HG03097 (cell line): ENCODE results near the gene KIF20B.
A peak's percentile ranks its signal among the peaks of the same experiment; 100 is the strongest.
"Not testable (repeated sequence)": the region's sequence is repeated elsewhere in the genome, so short reads cannot be mapped to it uniquely, and the experiment has no call there.

Experiments
- ATAC-seq: cut with Tn5 transposase; IDR thresholded peaks from one replicate; pipeline ENCODE4 v1.9.1; 2021; ENCODE audit not compliant: unreplicated experiment, low FRiP score

The KIF20B gene

DNA sequence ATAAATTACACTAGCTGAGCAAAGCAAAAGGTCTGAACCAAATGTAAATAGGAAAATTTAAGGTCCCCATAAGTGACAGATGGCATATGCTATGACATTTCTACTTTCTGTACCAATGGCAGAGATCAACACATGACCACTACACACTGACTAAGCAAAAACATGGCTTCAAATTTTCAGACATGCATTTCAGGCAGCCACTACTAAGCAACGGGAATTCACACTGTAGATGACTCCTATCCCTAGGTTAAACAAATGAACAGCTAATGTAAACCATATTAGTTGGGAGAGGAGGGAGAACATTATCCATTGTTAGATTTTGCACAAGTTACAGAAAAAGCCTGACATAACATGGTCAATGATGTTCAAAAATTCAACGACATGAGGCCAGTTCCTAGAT, 11.4 kb upstream of the KIF20B start:
- ATAC-seq: no peak

DNA sequence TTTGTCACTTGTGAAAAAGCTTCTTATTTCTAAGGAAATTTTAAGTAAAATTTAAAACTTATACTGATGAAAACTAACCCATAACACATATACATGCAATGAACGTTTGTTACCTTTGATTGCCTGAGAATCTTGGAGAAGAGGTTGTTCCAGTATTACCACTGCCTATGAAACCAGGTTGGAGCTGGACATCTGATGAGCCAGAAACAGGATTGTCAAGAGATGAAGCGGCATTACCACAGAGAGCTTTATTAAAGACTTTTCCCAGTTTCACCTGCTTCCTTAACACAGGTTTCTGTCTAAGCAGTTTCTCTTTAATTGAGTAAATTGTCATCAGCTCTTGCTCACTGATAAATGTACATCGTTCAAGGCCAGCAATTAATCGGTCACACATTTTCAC, 9.0 kb upstream of the KIF20B start:
- ATAC-seq: no peak

DNA sequence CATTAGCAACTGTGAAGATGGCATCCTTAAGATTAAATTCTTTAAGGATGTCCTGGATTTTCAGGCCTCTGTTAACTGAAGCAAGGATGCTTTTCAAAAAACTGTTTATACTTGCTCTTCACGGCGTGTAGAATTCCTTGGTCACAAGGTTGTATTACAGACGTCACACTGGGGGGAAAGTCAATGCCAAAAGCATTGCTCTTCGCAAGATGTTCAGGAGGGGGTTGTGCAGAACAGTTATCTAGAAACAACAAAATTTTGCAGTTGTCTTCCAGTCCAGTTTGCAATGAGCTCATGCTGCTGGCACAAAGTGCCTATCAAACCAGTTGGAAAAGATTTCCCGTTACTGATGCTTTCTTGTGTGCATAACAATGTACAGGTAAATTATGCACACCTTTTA, 8.2 kb upstream of the KIF20B start:
- ATAC-seq: no peak

DNA sequence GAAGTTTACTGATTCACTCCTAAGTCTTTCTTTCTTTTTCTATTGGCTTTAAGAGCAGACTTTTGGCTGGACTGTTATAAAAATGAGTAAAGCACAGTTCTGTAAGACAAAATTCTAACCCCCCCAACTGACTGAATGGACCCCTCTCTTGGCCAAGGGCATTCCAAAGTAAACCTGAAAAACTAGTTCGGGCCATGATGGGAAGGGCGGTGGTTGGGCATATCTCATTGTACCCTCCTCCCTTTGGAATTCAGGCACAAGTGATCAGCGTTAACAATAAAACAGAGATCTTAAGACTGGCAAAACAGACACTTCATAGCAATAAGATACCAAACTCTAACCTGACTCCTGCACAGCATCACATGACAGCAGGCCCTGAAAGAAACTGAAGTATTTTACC, 6.1 kb upstream of the KIF20B start:
- no peak for ATAC-seq

GRCh38 chr10:89697946-89698345, 3.4 kb upstream of the KIF20B start:
- ATAC-seq: no peak

- ATAC-seq: no peak
Measured at GRCh38 chr10:89699581-89700064, 1.8 kb upstream of the KIF20B start.

DNA sequence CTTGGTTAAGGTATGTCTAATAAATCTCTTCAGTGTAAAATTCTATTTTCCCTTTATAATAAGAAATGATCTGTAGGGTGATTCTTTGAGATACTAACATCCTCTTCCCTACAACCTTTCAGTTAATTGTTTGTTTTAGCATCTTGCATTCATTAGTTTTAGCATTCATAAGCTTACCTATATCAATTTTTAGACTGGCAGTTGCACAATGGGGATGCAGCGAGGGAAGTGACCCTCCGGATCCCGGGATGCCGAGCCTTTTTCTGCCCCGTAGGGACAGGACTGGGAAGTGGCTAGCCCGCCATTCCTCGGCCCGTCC, 508 bp upstream of the KIF20B start:
- no peak for ATAC-seq

- no peak for ATAC-seq
Measured at GRCh38 chr10:89702121-89702480, 711 bp downstream of the KIF20B start.

DNA sequence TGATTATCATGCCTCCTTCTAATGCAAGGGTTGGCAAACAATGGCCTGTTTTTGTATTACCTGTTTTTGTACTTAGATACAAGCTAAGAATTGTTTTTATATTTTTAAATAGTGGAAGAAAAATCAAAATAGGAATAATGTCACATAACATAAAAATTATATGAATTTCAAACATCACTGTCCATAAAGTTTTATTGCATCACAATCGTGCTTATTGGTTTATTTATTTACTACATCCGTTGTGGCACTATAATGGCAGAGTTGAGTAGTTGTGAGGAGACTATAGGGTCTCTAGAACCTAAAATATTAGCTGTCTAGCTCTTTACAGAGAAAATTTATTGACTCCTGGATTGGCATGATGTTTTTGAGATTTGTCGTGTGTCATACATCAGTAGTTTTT, 4.1 kb downstream of the KIF20B start:
- no peak for ATAC-seq

DNA sequence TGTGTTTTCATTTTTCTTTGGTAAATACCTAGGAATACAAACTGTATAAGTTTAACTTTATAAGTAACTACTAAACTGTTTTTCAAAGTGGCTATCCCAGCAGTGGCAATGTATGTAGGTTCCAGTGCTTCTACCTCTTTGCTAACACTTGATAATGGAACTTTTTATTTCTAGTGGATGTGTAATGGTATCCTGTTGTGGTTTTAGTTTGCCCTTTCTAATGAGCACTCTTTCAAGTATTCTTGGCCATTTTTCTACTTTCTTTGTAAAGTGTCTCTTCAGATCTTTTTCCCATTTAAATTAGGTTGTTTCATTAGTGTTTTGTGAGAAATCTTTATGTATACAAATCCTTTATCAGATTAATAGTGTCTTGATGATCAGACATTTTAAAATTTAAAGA, 4.6 kb downstream of the KIF20B start:
- no peak for ATAC-seq

DNA sequence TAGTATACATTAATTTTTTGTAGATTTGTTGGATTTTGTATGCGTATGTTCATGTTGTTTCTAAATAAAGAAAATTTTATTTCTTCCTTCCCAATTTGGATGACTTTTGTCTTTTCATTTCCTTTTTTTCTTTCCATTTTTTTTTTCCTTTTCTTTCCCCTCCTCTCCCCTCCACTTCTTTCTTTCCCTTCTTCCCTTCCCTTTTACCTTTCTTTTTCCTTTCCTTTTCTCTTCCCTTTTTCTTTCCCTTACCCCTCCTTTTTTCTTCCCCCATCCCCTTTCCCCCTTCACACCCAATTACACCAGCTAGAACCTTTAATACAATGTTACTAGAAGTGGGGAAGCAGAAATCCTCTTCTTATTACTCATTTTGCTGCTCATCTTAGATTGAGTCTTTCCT, 6.0 kb downstream of the KIF20B start:
- ATAC-seq: no peak

DNA sequence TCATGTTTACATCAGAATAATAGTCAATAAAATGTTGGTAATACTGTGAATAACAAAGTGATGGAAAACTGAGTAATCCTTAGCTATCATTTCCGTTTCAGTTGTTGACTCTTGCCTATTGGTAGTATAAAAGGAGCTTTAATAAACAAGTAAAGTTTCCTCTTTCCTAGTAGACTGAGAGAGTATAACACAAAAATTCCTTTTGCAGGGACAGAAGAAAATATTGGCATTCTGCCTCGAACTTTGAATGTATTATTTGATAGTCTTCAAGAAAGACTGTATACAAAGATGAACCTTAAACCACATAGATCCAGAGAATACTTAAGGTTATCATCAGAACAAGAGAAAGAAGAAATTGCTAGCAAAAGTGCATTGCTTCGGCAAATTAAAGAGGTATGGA, 9.4 kb downstream of the KIF20B start:
- ATAC-seq: no peak

- ATAC-seq: no peak
Measured at GRCh38 chr10:89734616-89735015, 33.2 kb downstream of the KIF20B start.

- peak; percentile 67 for ATAC-seq
Measured at GRCh38 chr10:89738551-89739209, 37.3 kb downstream of the KIF20B start.

- ATAC-seq: no peak
Measured at GRCh38 chr10:89741126-89741762, 39.9 kb downstream of the KIF20B start.

DNA sequence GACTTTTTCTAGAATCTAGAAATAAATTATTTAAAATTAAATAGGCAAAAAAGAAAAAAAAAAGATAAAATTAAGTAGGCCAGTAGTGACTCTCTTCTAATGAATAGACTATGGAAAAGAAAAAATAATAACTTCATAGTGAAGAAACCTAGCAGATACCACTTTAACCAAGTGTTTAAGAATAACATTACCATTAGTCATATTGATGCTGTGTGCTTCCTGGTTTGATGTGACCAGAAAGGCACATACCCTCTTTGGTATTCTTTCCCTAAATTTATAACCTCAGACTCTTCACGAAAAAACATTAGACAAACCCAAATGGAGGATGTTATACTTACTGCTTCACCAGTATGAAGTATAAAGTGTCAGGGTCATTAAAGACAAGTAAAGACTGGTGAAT, 42.6 kb downstream of the KIF20B start:
- no peak for ATAC-seq

- ATAC-seq: no peak
Measured at GRCh38 chr10:89745903-89746302, 44.5 kb downstream of the KIF20B start.

GRCh38 chr10:89750441-89750840, 49.1 kb downstream of the KIF20B start:
- no peak for ATAC-seq

DNA sequence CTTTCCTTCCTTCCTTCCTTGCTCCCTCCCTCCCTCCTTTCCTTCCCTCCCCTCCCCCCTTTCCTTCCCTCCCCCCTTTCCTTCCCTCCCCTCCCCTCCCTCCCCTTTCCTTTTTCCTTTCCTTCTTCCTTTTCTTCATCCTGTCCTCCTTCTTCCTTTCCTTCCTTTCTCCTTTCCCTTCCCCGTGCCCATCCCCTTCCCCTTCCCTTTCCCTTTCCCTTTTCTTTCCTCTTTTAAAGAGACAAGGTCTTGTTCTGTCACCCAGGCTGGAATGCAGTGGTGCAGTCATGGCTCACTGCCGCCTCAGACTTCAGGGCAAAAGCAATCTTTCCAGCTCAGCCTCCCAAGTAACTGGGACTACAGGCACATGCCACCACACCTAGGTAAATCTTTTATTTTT, 54.0 kb downstream of the KIF20B start:
- no peak for ATAC-seq

DNA sequence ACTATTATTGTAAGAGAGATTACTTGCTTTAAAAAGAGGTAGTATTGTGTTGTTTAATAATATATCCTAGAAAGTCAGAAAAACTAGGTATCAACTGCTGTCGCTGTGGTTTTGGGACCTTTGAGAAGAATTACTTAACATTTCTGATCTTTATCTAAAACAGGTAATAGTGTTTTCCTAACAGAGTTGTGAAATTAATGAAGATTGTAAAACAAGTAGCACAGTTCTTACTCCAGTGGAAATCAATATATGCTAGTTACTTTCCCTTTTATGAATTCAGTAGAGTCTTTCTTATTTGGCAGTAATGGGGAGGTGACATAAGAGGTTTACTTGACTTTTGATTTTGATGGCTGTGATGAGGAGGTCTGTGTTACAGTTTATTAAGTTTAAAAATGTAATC, 58.1 kb downstream of the KIF20B start:
- ATAC-seq: no peak

DNA sequence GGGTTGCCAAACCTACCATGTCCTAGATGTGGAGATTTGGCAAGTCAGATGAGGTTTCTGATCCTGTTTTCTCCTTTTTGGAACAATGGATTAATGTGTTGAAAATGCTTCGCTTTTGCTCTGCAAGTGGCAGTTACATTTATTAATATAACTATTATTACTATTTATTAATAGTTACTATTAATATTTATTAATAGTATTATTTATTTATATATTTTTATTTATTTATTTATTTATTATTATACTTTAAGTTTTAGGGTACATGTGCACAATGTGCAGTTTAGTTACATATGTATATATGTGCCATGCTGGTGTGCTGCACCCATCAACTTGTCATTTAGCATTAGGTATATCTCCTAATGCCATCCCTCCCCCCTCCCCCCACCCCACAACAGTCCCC, 62.3 kb downstream of the KIF20B start:
- ATAC-seq: not testable (repeated sequence)

DNA sequence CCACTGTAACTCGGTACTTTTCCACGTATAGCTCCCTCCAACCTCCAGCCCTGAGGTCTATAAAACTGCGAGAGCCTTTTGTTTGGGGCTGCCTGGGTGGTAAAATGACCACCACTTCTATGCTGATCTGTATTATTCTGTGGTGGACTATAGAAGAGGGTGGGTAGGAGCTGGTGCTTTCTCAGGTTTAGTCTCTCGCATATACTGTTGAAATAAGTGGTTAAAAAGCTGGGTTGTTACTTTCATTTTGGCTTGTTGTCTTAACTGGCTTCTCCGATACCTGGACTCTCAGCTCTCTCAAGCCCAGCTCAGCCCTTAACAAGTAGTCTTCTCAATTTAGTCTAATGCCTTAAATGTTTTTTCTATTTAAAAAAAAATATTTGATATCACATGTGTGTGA, 70.3 kb downstream of the KIF20B start:
- no peak for ATAC-seq

DNA sequence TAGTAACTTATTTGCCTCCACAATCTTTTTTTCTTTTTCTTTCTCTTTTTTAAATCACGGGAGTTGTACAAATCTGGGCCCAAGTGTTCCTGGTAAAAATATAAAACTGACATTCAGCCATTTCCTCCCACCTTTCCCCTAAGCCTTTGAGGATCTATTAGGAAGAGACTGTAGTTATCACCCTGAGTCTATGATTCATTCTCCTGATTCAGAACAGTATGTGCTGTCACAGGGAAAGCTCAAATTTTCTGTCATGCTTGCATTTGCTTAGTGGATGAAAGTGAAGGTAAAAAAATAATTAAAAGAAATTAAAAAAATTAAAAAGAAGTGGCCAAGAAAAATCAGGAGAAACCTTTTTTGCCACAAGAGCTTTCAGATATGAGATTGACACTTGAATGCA, 71.7 kb downstream of the KIF20B start:
- ATAC-seq: no peak
